CD1c-positive myeloid dendritic cell (primary cell): ENCODE data around the gene NAT9.

Source experiments
- DNase-seq: peaks from one replicate; pipeline ENCODE4 v3.0.0-alpha.2; 2016; ENCODE audit errors: extremely low spot score

NAT9 gene

GRCh38 chr17:74744714-74745547 is 31.2 kb downstream of the NAT9 start:
- peak; percentile 88 for DNase-seq

- DNase-seq: no peak
Observed at GRCh38 chr17:74744349-74744713, 31.8 kb downstream of the NAT9 start.

GRCh38 chr17:74743755-74744154 is 32.4 kb downstream of the NAT9 start:
- DNase-seq: no peak

- DNase-seq: no peak
Observed at GRCh38 chr17:74742978-74743545, 33.1 kb downstream of the NAT9 start.

GRCh38 chr17:74742153-74742515 is 34.0 kb downstream of the NAT9 start:
- DNase-seq: peak; percentile 25

- no peak for DNase-seq
Observed at GRCh38 chr17:74740641-74741387, 35.3 kb downstream of the NAT9 start.

GRCh38 chr17:74740173-74740572 is 36.0 kb downstream of the NAT9 start:
- peak; percentile 23 for DNase-seq

- DNase-seq: no peak
Observed at GRCh38 chr17:74739227-74739831, 36.8 kb downstream of the NAT9 start.

- DNase-seq: peak; percentile 34
Observed at GRCh38 chr17:74738051-74738996, 37.8 kb downstream of the NAT9 start.

GRCh38 chr17:74737299-74738050 is 38.7 kb downstream of the NAT9 start:
- DNase-seq: peak; percentile 57

- peak; percentile 74 for DNase-seq
Observed at GRCh38 chr17:74736513-74737298, 39.4 kb downstream of the NAT9 start, which contains the start of gene RAB37. TSS of gene RAB37 (plus strand) at chr17:74737256. CDS start at chr17:74737273, 17 bp downstream.

- DNase-seq: no peak
Observed at GRCh38 chr17:74734256-74734655, 41.9 kb downstream of the NAT9 start.

GRCh38 chr17:74733365-74734122 is 42.6 kb downstream of the NAT9 start:
- no peak for DNase-seq

- no peak for DNase-seq
Observed at GRCh38 chr17:74732042-74732867, 43.9 kb downstream of the NAT9 start.

GRCh38 chr17:74731347-74731605 is 44.9 kb downstream of the NAT9 start:
- no peak for DNase-seq

- DNase-seq: no peak
Observed at GRCh38 chr17:74730491-74731346, 45.4 kb downstream of the NAT9 start.

GRCh38 chr17:74729866-74730265 is 46.3 kb downstream of the NAT9 start:
- no peak for DNase-seq
